Loucy (cell line): ENCODE data around the gene TPM2.

Source experiments
- H2AFZ ChIP-seq: fragments of 200-600 bp; sonication (generic); 2 replicates; pipeline ENCODE4 v1.6.0; 2016; ENCODE audit warnings: antibody characterized with exemption, mild to moderate bottlenecking, low read length, moderate library complexity
- H3F3A ChIP-seq: fragments of 200-600 bp; 2 replicates; pipeline ENCODE4 v1.6.0; 2016; ENCODE audit warnings: antibody characterized with exemption, low read depth, mild to moderate bottlenecking
- H3K27me3 ChIP-seq: fragments of 200-600 bp; sonication (generic); 2 replicates; pipeline ENCODE4 v1.6.1; 2014; ENCODE audit warnings: low read length, mild to moderate bottlenecking; ENCODE audit not compliant: insufficient read depth, poor library complexity, severe bottlenecking
- H3K36me3 ChIP-seq: fragments of 200-600 bp; sonication (generic); 2 replicates; pipeline ENCODE4 v1.6.1; 2016; ENCODE audit warnings: low read length; ENCODE audit not compliant: insufficient read depth
- H3K4me1 ChIP-seq: fragments of 200-600 bp; sonication (generic); 2 replicates; pipeline ENCODE4 v1.5.1; 2014; ENCODE audit warnings: low read length, mild to moderate bottlenecking; ENCODE audit not compliant: insufficient read depth, poor library complexity, severe bottlenecking
- H3K4me2 ChIP-seq: fragments of 200-600 bp; sonication (generic); 2 replicates; pipeline ENCODE4 v1.6.0; 2014; ENCODE audit warnings: antibody characterized with exemption, low read length, low read depth, mild to moderate bottlenecking; ENCODE audit not compliant: poor library complexity, severe bottlenecking
- H3K4me3 ChIP-seq: fragments of 200-600 bp; sonication (generic); 2 replicates; pipeline ENCODE4 v1.5.1; 2014; ENCODE audit warnings: low read length, mild to moderate bottlenecking, mixed read lengths; ENCODE audit not compliant: poor library complexity, severe bottlenecking
- H3K79me2 ChIP-seq: fragments of 200-600 bp; sonication (generic); 2 replicates; pipeline ENCODE4 v1.6.1; 2014; ENCODE audit warnings: low read length; ENCODE audit not compliant: insufficient read depth
- H3K9ac ChIP-seq: fragments of 200-600 bp; sonication (generic); 2 replicates; pipeline ENCODE4 v1.6.0; 2014; ENCODE audit warnings: mild to moderate bottlenecking, low read depth, low read length, moderate library complexity; ENCODE audit not compliant: poor library complexity, severe bottlenecking
- H3K9me2 ChIP-seq: fragments of 200-600 bp; sonication (generic); replicated peaks from 2 replicates; pipeline ENCODE4 v1.6.1; 2016; ENCODE audit warnings: low read depth, low read length, mixed read lengths
- H3K9me3 ChIP-seq: fragments of 200-600 bp; sonication (generic); 2 replicates; pipeline ENCODE4 v1.6.1; 2014; ENCODE audit warnings: mild to moderate bottlenecking, antibody characterized with exemption, low read length, low read depth; ENCODE audit not compliant: insufficient read depth
- H4K20me1 ChIP-seq: fragments of 200-600 bp; sonication (generic); 2 replicates; pipeline ENCODE4 v1.6.0; 2014; ENCODE audit warnings: antibody characterized with exemption, low read length, mild to moderate bottlenecking; ENCODE audit not compliant: insufficient read depth, poor library complexity, severe bottlenecking
- CTCF ChIP-seq: fragments of 200-600 bp; sonication (generic); conservative IDR thresholded peaks from 2 replicates; pipeline ENCODE4 v1.5.1; 2014; ENCODE audit warnings: mild to moderate bottlenecking, antibody characterized with exemption, low read length
- EZH2phosphoT487 ChIP-seq: fragments of 200-600 bp; IDR thresholded peaks from 2 replicates; pipeline ENCODE4 v1.6.1; 2018; ENCODE audit warnings: antibody characterized with exemption, mild to moderate bottlenecking, moderate library complexity, borderline replicate concordance

TPM2 gene

GRCh38 chr9:35662437-35662836, 27.3 kb downstream of the TPM2 start:
- peaks cover 3% of the 10 kb centered on the region for H4K20me1 ChIP-seq
- H3K4me1 ChIP-seq, result peaks cover 66% of the 10 kb centered on the region
- H3K4me3 ChIP-seq, result peak overlapping the region; percentile 87
- H3K4me2 ChIP-seq, result peak overlapping the region; percentile 87
- H3K9me3 ChIP-seq, result no peaks in the 10 kb centered on the region
- no peak overlapping the region for H2AFZ ChIP-seq
- no peaks in the 10 kb centered on the region; the same call in 1 of the 2 replicates for H3K36me3 ChIP-seq
- peaks cover 65% of the 10 kb centered on the region for H3K79me2 ChIP-seq
- 0 out of 2 replicates have a peak, but pooled peaks cover 11% of the 10 kb centered on the region for H3F3A ChIP-seq
- TF ChIP-seq EZH2phosphoT487, result no peak
- TF ChIP-seq CTCF, result no peak
- H3K9ac ChIP-seq, result peak overlapping the region; percentile 95
- no peaks in the 10 kb centered on the region for H3K27me3 ChIP-seq
- H3K9me2 ChIP-seq, result no peaks in the 10 kb centered on the region

- Histone ChIP-seq H3K79me2 (peaks cover 65% of the 10 kb centered on the region), H4K20me1 (peaks cover 3% of the 10 kb centered on the region), H3K4me3 (peak overlapping the region; percentile 87), H3F3A (0 out of 2 replicates have a peak, but pooled peaks cover 16% of the 10 kb centered on the region), H3K9ac (peak overlapping the region; percentile 95), H3K27me3 (no peaks in the 10 kb centered on the region), H3K9me3 (no peaks in the 10 kb centered on the region), H3K9me2 (no peaks in the 10 kb centered on the region), H3K4me1 (peaks cover 72% of the 10 kb centered on the region), H3K4me2 (peak overlapping the region; percentile 87), H2AFZ (no peak overlapping the region), H3K36me3 (no peaks in the 10 kb centered on the region; the same call in 1 of the 2 replicates)
- no peak for TF ChIP-seq EZH2phosphoT487
- no peak for TF ChIP-seq CTCF
These were observed 27.9 kb downstream of the TPM2 start for GRCh38 chr9:35661756-35662350.

GRCh38 chr9:35660966-35661415, 28.7 kb downstream of the TPM2 start:
- TF ChIP-seq EZH2phosphoT487, result no peak
- TF ChIP-seq CTCF, result peak; percentile 53
- Histone ChIP-seq H3K79me2 (peaks cover 65% of the 10 kb centered on the region), H3K4me3 (peak overlapping the region; percentile 87), H3K9ac (peak overlapping the region; percentile 95), H3K4me1 (peaks cover 81% of the 10 kb centered on the region), H3K9me3 (no peaks in the 10 kb centered on the region), H2AFZ (no peak overlapping the region), H3K4me2 (peak overlapping the region; percentile 87), H4K20me1 (peaks cover 3% of the 10 kb centered on the region), H3K27me3 (no peaks in the 10 kb centered on the region), H3K36me3 (no peaks in the 10 kb centered on the region; the same call in 1 of the 2 replicates), H3F3A (0 out of 2 replicates have a peak, but pooled peaks cover 16% of the 10 kb centered on the region), H3K9me2 (no peaks in the 10 kb centered on the region)
